Neural progenitor cell (in vitro differentiated cells): ENCODE measurements around the gene RPL3. TPM values are rescaled to one million over a fixed set of nuclear protein-coding genes. Genes with fewer than 3 reads are reported as not detected.
A peak's percentile ranks its signal among the peaks of the same experiment; 100 is the strongest.

Experiments
- DNase-seq: peaks from one replicate; pipeline ENCODE4 v3.0.0-alpha.2; 2016; ENCODE audit warnings: low spot score
- H2AFZ ChIP-seq: fragments of 200-600 bp; sonication (generic); replicated peaks from 2 replicates; pipeline ENCODE4 v1.6.1; 2016; ENCODE audit warnings: antibody characterized with exemption
- H3F3A ChIP-seq: fragments of 200-600 bp; sonication (generic); 2 replicates; pipeline ENCODE4 v1.6.1; 2016; ENCODE audit warnings: antibody characterized with exemption, low read depth
- H3K27ac ChIP-seq: fragments of 200-600 bp; sonication (generic); 2 replicates; pipeline ENCODE4 v1.5.1; 2016; ENCODE audit warnings: mild to moderate bottlenecking
- H3K27me3 ChIP-seq: fragments of 200-600 bp; sonication (generic); 2 replicates; pipeline ENCODE4 v1.6.1; 2016; ENCODE audit warnings: mild to moderate bottlenecking, moderate library complexity
- H3K36me3 ChIP-seq: fragments of 200-600 bp; sonication (generic); 2 replicates; pipeline ENCODE4 v1.5.1; 2016
- H3K4me1 ChIP-seq: fragments of 200-600 bp; sonication (generic); 2 replicates; pipeline ENCODE4 v1.6.1; 2016; ENCODE audit warnings: mixed run types
- H3K4me2 ChIP-seq: fragments of 200-600 bp; sonication (generic); 2 replicates; pipeline ENCODE4 v1.6.1; 2016
- H3K4me3 ChIP-seq: fragments of 200-600 bp; sonication (generic); 2 replicates; pipeline ENCODE4 v1.5.1; 2016
- H3K79me2 ChIP-seq: fragments of 200-600 bp; sonication (generic); 2 replicates; pipeline ENCODE4 v1.6.1; 2016; ENCODE audit warnings: low read depth
- H3K9ac ChIP-seq: fragments of 200-600 bp; sonication (generic); 2 replicates; pipeline ENCODE4 v1.6.1; 2016
- H3K9me3 ChIP-seq: fragments of 200-600 bp; sonication (generic); 2 replicates; pipeline ENCODE4 v1.5.1; 2016; ENCODE audit warnings: low read depth
- H4K20me1 ChIP-seq: fragments of 200-600 bp; sonication (generic); 2 replicates; pipeline ENCODE4 v1.6.1; 2016; ENCODE audit warnings: low read depth
- H3K27ac Mint-ChIP-seq: 3 replicates; pipeline ENCODE4 v1.8.0; 2021; ENCODE audit warnings: mixed read lengths
- H3K27me3 Mint-ChIP-seq: 2 replicates; pipeline ENCODE4 v1.8.0; 2022; ENCODE audit warnings: low read depth, mild to moderate bottlenecking, inconsistent platforms, moderate library complexity, mixed read lengths; ENCODE audit not compliant: insufficient read depth
- H3K36me3 Mint-ChIP-seq: 3 replicates; pipeline ENCODE4 v1.8.0; 2021; ENCODE audit warnings: mixed read lengths
- H3K4me1 Mint-ChIP-seq: 3 replicates; pipeline ENCODE4 v1.8.0; 2021; ENCODE audit warnings: mixed read lengths
- H3K4me3 Mint-ChIP-seq: 3 replicates; pipeline ENCODE4 v1.8.0; 2021; ENCODE audit warnings: mild to moderate bottlenecking, moderate library complexity, mixed read lengths
- H3K9me3 Mint-ChIP-seq: 3 replicates; pipeline ENCODE4 v1.8.0; 2020; ENCODE audit warnings: mixed read lengths
- EZH2 ChIP-seq: fragments of 200-600 bp; sonication (generic); IDR thresholded peaks from 2 replicates; pipeline ENCODE4 v1.6.1; 2017; ENCODE audit warnings: antibody characterized with exemption, mild to moderate bottlenecking, moderate library complexity
- EZH2phosphoT487 ChIP-seq: fragments of 200-600 bp; sonication (generic); IDR thresholded peaks from 2 replicates; pipeline ENCODE4 v1.6.1; 2017; ENCODE audit warnings: antibody characterized with exemption
- small RNA-seq: library from RNA; depleted of rRNA; stranded (forward); fragments of <200 nt; gene quantifications from one replicate; pipeline ENCODE3, GENCODE V24; 2015
- total RNA-seq: library from RNA; depleted of rRNA; stranded (reverse); fragments of >200 nt; gene quantifications from 2 replicates; pipeline ENCODE4 v1.2.3, GENCODE V29; 2015; ENCODE audit warnings: low replicate concordance
- TF ChIP-seq, protein P1 (sequence below): fragments of 200-600 bp; sonication (generic); IDR thresholded peaks from 2 replicates; pipeline ENCODE4 v1.5.1; 2017; ENCODE audit warnings: antibody characterized with exemption, mild to moderate bottlenecking

RPL3 gene
- total RNA-seq, 1 donor from 2014 or later, result 3,021 TPM

DNA sequence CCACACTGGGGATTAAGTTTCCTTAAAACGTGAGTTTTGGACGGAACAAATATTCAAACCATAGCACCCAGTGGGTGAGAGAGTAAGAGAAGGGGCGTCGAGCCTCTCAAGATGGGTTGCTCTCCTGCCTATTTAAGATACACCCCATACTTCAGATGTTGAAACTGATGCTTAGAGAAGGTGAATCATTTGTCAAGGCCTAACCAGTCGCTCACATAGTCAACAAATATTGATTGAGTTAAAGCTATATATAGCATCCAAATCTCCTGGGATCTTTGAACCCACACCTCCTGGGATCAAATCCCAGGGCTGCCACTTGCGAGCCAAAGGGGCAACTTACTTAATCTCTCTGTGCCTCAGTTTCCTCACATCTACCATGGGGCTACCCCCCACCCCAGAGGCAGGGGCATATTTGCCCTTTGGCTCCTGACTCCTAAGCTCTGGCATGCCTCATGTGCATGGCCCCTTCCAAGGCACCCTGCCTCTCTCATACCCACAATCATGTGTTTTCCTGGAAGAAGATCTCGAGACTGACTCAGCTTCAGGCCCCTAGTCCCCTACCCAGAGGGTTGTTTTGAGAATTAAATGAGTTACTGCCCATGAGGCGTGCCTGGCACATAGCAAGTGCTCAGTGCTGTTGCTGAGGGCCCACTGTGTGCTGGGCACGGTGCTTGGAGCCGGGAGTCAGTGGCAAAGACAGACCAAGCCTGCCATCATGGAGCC is 55.6 kb downstream of the RPL3 start:
- TF ChIP-seq, protein P1, sequence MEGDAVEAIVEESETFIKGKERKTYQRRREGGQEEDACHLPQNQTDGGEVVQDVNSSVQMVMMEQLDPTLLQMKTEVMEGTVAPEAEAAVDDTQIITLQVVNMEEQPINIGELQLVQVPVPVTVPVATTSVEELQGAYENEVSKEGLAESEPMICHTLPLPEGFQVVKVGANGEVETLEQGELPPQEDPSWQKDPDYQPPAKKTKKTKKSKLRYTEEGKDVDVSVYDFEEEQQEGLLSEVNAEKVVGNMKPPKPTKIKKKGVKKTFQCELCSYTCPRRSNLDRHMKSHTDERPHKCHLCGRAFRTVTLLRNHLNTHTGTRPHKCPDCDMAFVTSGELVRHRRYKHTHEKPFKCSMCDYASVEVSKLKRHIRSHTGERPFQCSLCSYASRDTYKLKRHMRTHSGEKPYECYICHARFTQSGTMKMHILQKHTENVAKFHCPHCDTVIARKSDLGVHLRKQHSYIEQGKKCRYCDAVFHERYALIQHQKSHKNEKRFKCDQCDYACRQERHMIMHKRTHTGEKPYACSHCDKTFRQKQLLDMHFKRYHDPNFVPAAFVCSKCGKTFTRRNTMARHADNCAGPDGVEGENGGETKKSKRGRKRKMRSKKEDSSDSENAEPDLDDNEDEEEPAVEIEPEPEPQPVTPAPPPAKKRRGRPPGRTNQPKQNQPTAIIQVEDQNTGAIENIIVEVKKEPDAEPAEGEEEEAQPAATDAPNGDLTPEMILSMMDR, result no peak
- no peak for TF ChIP-seq EZH2phosphoT487
- TF ChIP-seq EZH2, result no peak

More for the DNA sequence above, 55.6 kb downstream of the RPL3 start:
- H3K4me3 Mint-ChIP-seq, result peak overlapping the region; percentile 25
- H3K9ac ChIP-seq, result no peak overlapping the region
- no peaks in the 10 kb centered on the region for H3K27me3 ChIP-seq
- H4K20me1 ChIP-seq, result no peaks in the 10 kb centered on the region
- no peaks in the 10 kb centered on the region for H3K79me2 ChIP-seq
- H3K27me3 Mint-ChIP-seq, result peaks cover 11% of the 10 kb centered on the region
- H3K4me2 ChIP-seq, result no peak overlapping the region
- no peak overlapping the region for H3K27ac ChIP-seq
- no peak overlapping the region for H3K4me3 ChIP-seq
- H3K27ac Mint-ChIP-seq, result peak overlapping the region; percentile 39
- no peaks in the 10 kb centered on the region for H3K9me3 ChIP-seq
- H3K36me3 ChIP-seq, result no peaks in the 10 kb centered on the region
- peaks cover 11% of the 10 kb centered on the region for H3K4me1 Mint-ChIP-seq
- H3K4me1 ChIP-seq, result no peaks in the 10 kb centered on the region
- DNase-seq, result no peak
- peaks cover 14% of the 10 kb centered on the region for H3K9me3 Mint-ChIP-seq
- peaks cover 2% of the 10 kb centered on the region for H3K36me3 Mint-ChIP-seq
- no peaks in the 10 kb centered on the region for H3F3A ChIP-seq
- H2AFZ ChIP-seq, result no peak overlapping the region

Small RNA genes lying within 50 kb of the gene (small RNA-seq; reads per million reads assigned to genes)
- not detected for gene SNORD43
- gene SNORD83A, result 13,495 reads per million, percentile 100 among the genes with 10 or more reads in this experiment
- gene SNORD83B, result not detected

Other genes starting within 250 kb of the RPL3 start
- 0.30 and 0.90 TPM in 2 replicates for gene APOBEC3G, start 242.3 kb downstream of the RPL3 start, total RNA-seq
- gene APOBEC3H, start 222.4 kb downstream of the RPL3 start, total RNA-seq, result 0.87 and 1.4 TPM in 2 replicates
- gene CBX7, start 166.9 kb downstream of the RPL3 start, total RNA-seq, result 0.71 and 7.7 TPM in 2 replicates
- 0.15 and 0.65 TPM in 2 replicates for gene PDGFB, start 74.6 kb downstream of the RPL3 start, total RNA-seq
- gene SYNGR1, start 30.4 kb upstream of the RPL3 start, total RNA-seq, result 11.0 and 26.9 TPM in 2 replicates
- gene TAB1, start 80.2 kb upstream of the RPL3 start, total RNA-seq, result 15.8 and 28.7 TPM in 2 replicates
- 7.5 and 18.5 TPM in 2 replicates for gene MGAT3, start 137.4 kb upstream of the RPL3 start, total RNA-seq
- 22.0 and 32.7 TPM in 2 replicates for gene MIEF1, start 182.7 kb upstream of the RPL3 start, total RNA-seq
- 189 and 230 TPM in 2 replicates for gene ATF4, start 200.9 kb upstream of the RPL3 start, total RNA-seq
- 27.7 and 68.3 TPM in 2 replicates for gene RPS19BP1, start 213.1 kb upstream of the RPL3 start, total RNA-seq